ENCODE results near the gene MRPL24.

MRPL24 gene

GRCh38 chr1:156746406-156746727 lies 5.5 kb upstream of the MRPL24 start:
- no peak for DNase-seq (ENCODE audit: low read depth, low spot score)
- ChIA-PET POLR2A (no interaction called here), CTCF (interaction anchor here (1.2 to 2.2 kb wide), 4 partner anchors 20 to 114 kb away, joined by 3 to 11 read pairs (median 8); partner anchors contain the start of genes NTRK1 and PRCC)
- peak overlapping the region; percentile 61 for H3K4me3 ChIP-seq (ENCODE audit: low read depth, low read length)
- TF ChIP-seq, protein P1, sequence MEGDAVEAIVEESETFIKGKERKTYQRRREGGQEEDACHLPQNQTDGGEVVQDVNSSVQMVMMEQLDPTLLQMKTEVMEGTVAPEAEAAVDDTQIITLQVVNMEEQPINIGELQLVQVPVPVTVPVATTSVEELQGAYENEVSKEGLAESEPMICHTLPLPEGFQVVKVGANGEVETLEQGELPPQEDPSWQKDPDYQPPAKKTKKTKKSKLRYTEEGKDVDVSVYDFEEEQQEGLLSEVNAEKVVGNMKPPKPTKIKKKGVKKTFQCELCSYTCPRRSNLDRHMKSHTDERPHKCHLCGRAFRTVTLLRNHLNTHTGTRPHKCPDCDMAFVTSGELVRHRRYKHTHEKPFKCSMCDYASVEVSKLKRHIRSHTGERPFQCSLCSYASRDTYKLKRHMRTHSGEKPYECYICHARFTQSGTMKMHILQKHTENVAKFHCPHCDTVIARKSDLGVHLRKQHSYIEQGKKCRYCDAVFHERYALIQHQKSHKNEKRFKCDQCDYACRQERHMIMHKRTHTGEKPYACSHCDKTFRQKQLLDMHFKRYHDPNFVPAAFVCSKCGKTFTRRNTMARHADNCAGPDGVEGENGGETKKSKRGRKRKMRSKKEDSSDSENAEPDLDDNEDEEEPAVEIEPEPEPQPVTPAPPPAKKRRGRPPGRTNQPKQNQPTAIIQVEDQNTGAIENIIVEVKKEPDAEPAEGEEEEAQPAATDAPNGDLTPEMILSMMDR (IDR thresholded peaks at IDR 0.05; ENCODE audit: insufficient read depth, low read length, missing control alignments) = no peak

DNA sequence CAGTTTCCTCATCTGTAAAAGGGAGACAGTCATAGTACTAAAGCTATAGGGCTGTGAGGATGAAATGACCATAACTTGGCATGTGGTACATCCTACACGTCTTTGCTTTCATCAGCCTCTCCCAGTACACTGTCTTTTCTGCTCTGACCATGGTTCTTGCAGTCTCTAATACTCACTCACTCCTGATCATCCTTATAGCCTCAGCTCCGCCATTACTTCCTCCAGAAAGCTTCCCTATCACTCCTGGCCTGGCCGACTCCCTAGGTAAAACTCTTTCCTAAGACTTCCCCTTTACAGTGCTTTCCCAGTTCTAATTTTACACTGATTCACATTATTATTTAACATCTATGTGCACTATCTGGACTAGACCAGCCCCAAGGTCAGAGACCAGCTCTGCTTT lies 5.0 kb upstream of the MRPL24 start:
- CTCF ChIA-PET = interaction anchor here (1.2 to 2.2 kb wide), 3 partner anchors 19 to 56 kb away, joined by 3 to 11 read pairs (median 8); partner anchors contain the start of gene PRCC
- no peak overlapping the region; the same call in 1 of the 2 replicates for H3K4me3 ChIP-seq (ENCODE audit: low read depth, low read length)
- TF ChIP-seq, protein P1 (IDR thresholded peaks at IDR 0.05; ENCODE audit: insufficient read depth, low read length, missing control alignments) = no peak
- POLR2A ChIA-PET = no interaction called here
- no peak for DNase-seq (ENCODE audit: low read depth, low spot score)

DNA sequence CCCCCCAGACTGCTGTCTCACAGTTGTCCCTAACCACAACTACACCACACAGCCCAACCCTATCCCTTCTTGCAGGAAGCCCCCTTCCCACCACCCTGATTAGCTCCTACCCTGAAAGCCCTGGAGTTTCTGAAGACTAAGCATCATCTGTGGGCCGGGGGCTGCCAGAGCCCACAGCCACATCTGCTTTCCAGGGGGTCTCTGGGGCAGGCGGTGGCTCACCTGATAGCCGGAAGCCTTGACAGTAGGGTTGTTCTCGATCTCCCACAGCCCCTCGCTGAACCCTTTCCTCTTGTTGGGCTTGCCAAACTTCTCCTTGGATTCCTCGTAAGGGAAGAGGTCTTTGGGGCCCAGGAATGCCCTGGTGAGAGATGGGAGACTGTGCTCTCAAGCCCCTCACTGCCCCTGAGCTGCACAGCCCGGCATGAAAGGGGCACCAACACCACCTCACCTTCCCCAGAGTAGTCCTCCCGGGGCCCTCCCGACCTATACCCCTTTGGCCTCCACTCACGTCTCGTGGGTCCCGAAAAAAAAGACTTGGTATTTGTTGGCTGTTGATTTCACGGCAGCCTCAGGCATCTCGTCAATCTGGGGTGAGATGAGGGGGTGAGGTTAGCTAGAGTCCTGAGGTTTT lies 4.0 kb upstream of the MRPL24 start:
- H3K4me3 ChIP-seq (ENCODE audit: low read depth, low read length) = no peak overlapping the region
- no peak for DNase-seq (ENCODE audit: low read depth, low spot score)
- CTCF ChIA-PET = interaction anchor here (0.7 to 2.2 kb wide), 2 partner anchors 18 to 115 kb away, joined by 3 to 11 read pairs; partner anchors contain the start of gene NTRK1
- POLR2A ChIA-PET = no interaction called here
- TF ChIP-seq, protein P1 (IDR thresholded peaks at IDR 0.05; ENCODE audit: insufficient read depth, low read length, missing control alignments) = no peak

- POLR2A ChIA-PET = no interaction called here
- no peak overlapping the region for H3K4me3 ChIP-seq (ENCODE audit: low read depth, low read length)
- TF ChIP-seq, protein P1 (IDR thresholded peaks at IDR 0.05; ENCODE audit: insufficient read depth, low read length, missing control alignments) = no peak
- CTCF ChIA-PET = interaction anchor here (0.7 to 4.4 kb wide), 4 partner anchors 18 to 116 kb away, joined by 3 to 36 read pairs (median 7); partner anchors contain the start of genes ISG20L2, METTL25B, NTRK1 and PRCC
- no peak for DNase-seq (ENCODE audit: low read depth, low spot score)
Observed at GRCh38 chr1:156744344-156744743, 3.5 kb upstream of the MRPL24 start.

GRCh38 chr1:156743367-156744302 lies 2.7 kb upstream of the MRPL24 start:
- TF ChIP-seq, protein P1 (IDR thresholded peaks at IDR 0.05; ENCODE audit: insufficient read depth, low read length, missing control alignments) = no peak
- no peak overlapping the region for H3K4me3 ChIP-seq (ENCODE audit: low read depth, low read length)
- DNase-seq (ENCODE audit: low read depth, low spot score) = no peak
- ChIA-PET CTCF (interaction anchor here (0.7 to 4.4 kb wide), 2 partner anchors 17 to 23 kb away, joined by 3 to 36 read pairs; partner anchors contain the start of genes ISG20L2, METTL25B and PRCC), POLR2A (no interaction called here)

GRCh38 chr1:156742801-156743200 lies 1.9 kb upstream of the MRPL24 start:
- no peak overlapping the region for H3K4me3 ChIP-seq (ENCODE audit: low read depth, low read length)
- POLR2A ChIA-PET = no interaction called here
- DNase-seq (ENCODE audit: low read depth, low spot score) = no peak
- CTCF ChIA-PET = interaction anchor here (4.4 kb wide), 1 partner anchor 16 kb away, joined by 36 read pairs; the partner anchor contains the start of genes ISG20L2 and METTL25B
- TF ChIP-seq, protein P1 (IDR thresholded peaks at IDR 0.05; ENCODE audit: insufficient read depth, low read length, missing control alignments) = no peak

Measured in AG04449 (cell line).